H9 (cell line): ENCODE results near the gene ENPP6. TPM values are rescaled to one million over a fixed set of nuclear protein-coding genes. Genes with fewer than 3 reads are reported as not detected.

Experiments
- DNase-seq: peaks from one replicate; pipeline ENCODE4 v3.0.0-alpha.2; 2017
- H2AFZ ChIP-seq: one replicate; pipeline ENCODE4 v1.6.1; 2013; ENCODE audit warnings: mild to moderate bottlenecking, low read length, control low read depth, moderate library complexity
- H2AK5ac ChIP-seq: 2 replicates; pipeline ENCODE4 v1.6.1; 2013; ENCODE audit warnings: low read length, control low read depth, mixed read lengths; ENCODE audit not compliant: insufficient read length
- H2BK120ac ChIP-seq: one replicate; pipeline ENCODE4 v1.6.1; 2013; ENCODE audit warnings: low read depth, mild to moderate bottlenecking, low read length, control low read depth, inconsistent platforms; ENCODE audit not compliant: poor library complexity, severe bottlenecking
- H2BK12ac ChIP-seq: 2 replicates; pipeline ENCODE4 v1.6.1; 2013; ENCODE audit warnings: low read length, control low read depth, mixed read lengths, low read depth; ENCODE audit not compliant: insufficient read length
- H2BK15ac ChIP-seq: 2 replicates; pipeline ENCODE4 v1.6.1; 2013; ENCODE audit warnings: low read depth, low read length, control low read depth
- H2BK20ac ChIP-seq: one replicate; pipeline ENCODE4 v1.6.1; 2013; ENCODE audit warnings: low read depth, mild to moderate bottlenecking, low read length, control low read depth, inconsistent platforms; ENCODE audit not compliant: poor library complexity, severe bottlenecking
- H2BK5ac ChIP-seq: 2 replicates; pipeline ENCODE4 v1.6.1; 2013; ENCODE audit warnings: low read length, control low read depth, mixed read lengths; ENCODE audit not compliant: insufficient read length
- H3K14ac ChIP-seq: 2 replicates; pipeline ENCODE4 v1.6.1; 2013; ENCODE audit warnings: low read length, control low read depth; ENCODE audit not compliant: insufficient read depth
- H3K18ac ChIP-seq: 2 replicates; pipeline ENCODE4 v1.6.1; 2013; ENCODE audit warnings: low read depth, mild to moderate bottlenecking, mixed read lengths, low read length, control low read depth; ENCODE audit not compliant: insufficient read length
- H3K23ac ChIP-seq: 2 replicates; pipeline ENCODE4 v1.6.1; 2013; ENCODE audit warnings: low read length, control low read depth, mixed read lengths, low read depth; ENCODE audit not compliant: insufficient read length
- H3K23me2 ChIP-seq: 2 replicates; pipeline ENCODE4 v1.6.1; 2013; ENCODE audit warnings: low read depth, mild to moderate bottlenecking, mixed read lengths, low read length, control low read depth; ENCODE audit not compliant: insufficient read length, poor library complexity, severe bottlenecking
- H3K27ac ChIP-seq: 2 replicates; pipeline ENCODE4 v1.5.1; 2013; ENCODE audit warnings: low read length, control low read depth, mixed read lengths, low read depth; ENCODE audit not compliant: insufficient read length
- H3K27me3 ChIP-seq: 2 replicates; pipeline ENCODE4 v1.6.1; 2013; ENCODE audit warnings: low read length, control low read depth, inconsistent platforms; ENCODE audit not compliant: insufficient read depth
- H3K4ac ChIP-seq: 2 replicates; pipeline ENCODE4 v1.6.1; 2013; ENCODE audit warnings: low read depth, mild to moderate bottlenecking, control low read depth, inconsistent platforms, low read length, moderate library complexity
- H3K4me1 ChIP-seq: 2 replicates; pipeline ENCODE4 v1.6.1; 2013; ENCODE audit warnings: low read length, control low read depth, inconsistent platforms; ENCODE audit not compliant: insufficient read depth
- H3K4me2 ChIP-seq: 2 replicates; pipeline ENCODE4 v1.6.1; 2013; ENCODE audit warnings: low read length, control low read depth, mixed read lengths; ENCODE audit not compliant: insufficient read length, insufficient read depth
- H3K56ac ChIP-seq: 2 replicates; pipeline ENCODE4 v1.6.1; 2013; ENCODE audit warnings: low read depth, mild to moderate bottlenecking, mixed read lengths, low read length, control low read depth; ENCODE audit not compliant: insufficient read length
- H3K79me1 ChIP-seq: 2 replicates; pipeline ENCODE4 v1.6.1; 2013; ENCODE audit warnings: low read depth, mild to moderate bottlenecking, moderate library complexity, low read length, control low read depth, inconsistent platforms; ENCODE audit not compliant: insufficient read depth, poor library complexity, severe bottlenecking
- H3K79me2 ChIP-seq: 2 replicates; pipeline ENCODE4 v1.6.1; 2013; ENCODE audit warnings: low read length, control low read depth, inconsistent platforms; ENCODE audit not compliant: insufficient read depth
- H3K9ac ChIP-seq: 2 replicates; pipeline ENCODE4 v1.6.1; 2013; ENCODE audit warnings: low read length, control low read depth, mixed read lengths; ENCODE audit not compliant: insufficient read length; ENCODE audit errors: extremely low read depth
- H3K9me3 ChIP-seq: one replicate; pipeline ENCODE4 v1.6.1; 2013; ENCODE audit warnings: low read depth, low read length, inconsistent platforms; ENCODE audit not compliant: control insufficient read depth
- H3T11ph ChIP-seq: one replicate; pipeline ENCODE4 v1.6.1; 2013; ENCODE audit warnings: mild to moderate bottlenecking, low read length, control low read depth, inconsistent platforms
- H4K20me1 ChIP-seq: one replicate; pipeline ENCODE4 v1.6.1; 2013; ENCODE audit not compliant: control insufficient read depth, insufficient read length, insufficient read depth
- H4K5ac ChIP-seq: 2 replicates; pipeline ENCODE4 v1.6.1; 2013; ENCODE audit warnings: low read depth, mild to moderate bottlenecking, mixed read lengths, low read length, control low read depth; ENCODE audit not compliant: insufficient read length
- H4K8ac ChIP-seq: replicated peaks from 2 replicates; pipeline ENCODE4 v1.6.1; 2013; ENCODE audit warnings: low read length, control low read depth, mixed read lengths, low read depth; ENCODE audit not compliant: insufficient read length
- H4K91ac ChIP-seq: 2 replicates; pipeline ENCODE4 v1.6.1; 2013; ENCODE audit warnings: low read depth, mild to moderate bottlenecking, moderate library complexity, mixed read lengths, low read length, control low read depth; ENCODE audit not compliant: insufficient read length
- H3K27ac Mint-ChIP-seq, 3 experiments: 2 replicates in 2 of 3; 3 replicates in 1 of 3; pipeline ENCODE4 v1.8.0; 2020 to 2021; ENCODE audit warnings: mixed read lengths in 3 of 3, mild to moderate bottlenecking in 1 of 3, moderate library complexity in 1 of 3
- H3K27me3 Mint-ChIP-seq: 2 replicates; pipeline ENCODE4 v1.8.0; 2021; ENCODE audit warnings: low read depth, mild to moderate bottlenecking, moderate library complexity, mixed read lengths
- H3K36me3 Mint-ChIP-seq, 3 experiments: 2 replicates in 2 of 3; 3 replicates in 1 of 3; pipeline ENCODE4 v1.8.0; 2020 to 2021; ENCODE audit warnings: low read depth in 3 of 3, mixed read lengths in 3 of 3; ENCODE audit not compliant: insufficient read depth in 1 of 3
- H3K4me1 Mint-ChIP-seq, 2 experiments: 2 replicates each; pipeline ENCODE4 v1.8.0; 2020; ENCODE audit warnings: mixed read lengths in 2 of 2
- H3K4me3 Mint-ChIP-seq, 2 experiments: 2 replicates in 1 of 2; 3 replicates in 1 of 2; pipeline ENCODE4 v1.8.0; 2020 to 2021; ENCODE audit warnings: mild to moderate bottlenecking in 2 of 2, mixed read lengths in 2 of 2, moderate library complexity in 1 of 2
- H3K9me3 Mint-ChIP-seq, 2 experiments: 2 replicates in 1 of 2; 3 replicates in 1 of 2; pipeline ENCODE4 v1.8.0; 2020; ENCODE audit warnings: mild to moderate bottlenecking in 2 of 2, mixed read lengths in 2 of 2, moderate library complexity in 1 of 2
- CTCF ChIP-seq: fragments of 200-600 bp; sonication (generic); conservative IDR thresholded peaks from 3 replicates; pipeline ENCODE4 v1.8.0; 2021; ENCODE audit warnings: antibody characterized with exemption, mild to moderate bottlenecking
- WGBS: extraction: QIAGEN DNeasy Blood & Tissue Kit; methylation state at CpG from one replicate; pipeline ENCODE4 v1.1.7; 2013; ENCODE audit warnings: missing lambda C conversion rate, low lambda C conversion rate, mixed read lengths; ENCODE audit not compliant: insufficient read length; ENCODE audit errors: extremely low coverage; 5-methylcytosine and 5-hydroxymethylcytosine counted together
- total RNA-seq: library from RNA; stranded (reverse); gene quantifications from 2 replicates; pipeline ENCODE4 v1.2.1, GENCODE V29; 2021

The ENPP6 gene
- total RNA-seq, 1 experiment from 2014 or later, result not detected

GRCh38 chr4:184263910-184264732, 46.4 kb upstream of the ENPP6 start:
- Mint-ChIP-seq H3K4me1 (peaks cover 15 to 25% of the 10 kb centered on the region in 2 experiments), H3K27me3 (no peaks in the 10 kb centered on the region), H3K4me3 (peak overlapping the region in 1 of 2 experiments; percentile 2; a peak in 1 of 5 replicates), H3K36me3 (no peaks in the 10 kb centered on the region), H3K27ac (no peak overlapping the region), H3K9me3 (peaks cover 3 to 6% of the 10 kb centered on the region in 2 experiments; a peak in 2 of 5 replicates)
- DNase-seq, result peak; percentile 87
- Histone ChIP-seq H3K9me3 (no peaks in the 10 kb centered on the region), H3K27me3 (no peaks in the 10 kb centered on the region), H4K5ac (no peak overlapping the region), H3T11ph (no peak overlapping the region), H4K8ac (no peak overlapping the region), H4K91ac (no peak overlapping the region), H3K79me2 (no peaks in the 10 kb centered on the region), H2BK120ac (no peak overlapping the region), H2AFZ (peak overlapping the region; percentile 94), H3K4ac (no peak overlapping the region), H3K23me2 (no peaks in the 10 kb centered on the region), H3K56ac (no peak overlapping the region), H2BK5ac (no peak overlapping the region), H3K23ac (no peak overlapping the region), H3K9ac (no peak overlapping the region), H3K4me1 (no peaks in the 10 kb centered on the region), H3K4me2 (no peak overlapping the region), H2BK12ac (no peak overlapping the region), H4K20me1 (no peaks in the 10 kb centered on the region), H3K79me1 (no peaks in the 10 kb centered on the region), H3K14ac (no peak overlapping the region), H2AK5ac (no peak overlapping the region), H3K18ac (no peak overlapping the region), H2BK15ac (no peak overlapping the region), H2BK20ac (no peak overlapping the region), H3K27ac (no peak overlapping the region)
- TF ChIP-seq CTCF, result peak; percentile 92
- WGBS, result no CpG with 5 or more reads among the region's 19 CpGs
